ENCODE results near the gene SARDH.

GRCh38 chr9:133718563-133719315 lies 19.4 kb downstream of the SARDH start:
- TF ChIP-seq, protein P1, sequence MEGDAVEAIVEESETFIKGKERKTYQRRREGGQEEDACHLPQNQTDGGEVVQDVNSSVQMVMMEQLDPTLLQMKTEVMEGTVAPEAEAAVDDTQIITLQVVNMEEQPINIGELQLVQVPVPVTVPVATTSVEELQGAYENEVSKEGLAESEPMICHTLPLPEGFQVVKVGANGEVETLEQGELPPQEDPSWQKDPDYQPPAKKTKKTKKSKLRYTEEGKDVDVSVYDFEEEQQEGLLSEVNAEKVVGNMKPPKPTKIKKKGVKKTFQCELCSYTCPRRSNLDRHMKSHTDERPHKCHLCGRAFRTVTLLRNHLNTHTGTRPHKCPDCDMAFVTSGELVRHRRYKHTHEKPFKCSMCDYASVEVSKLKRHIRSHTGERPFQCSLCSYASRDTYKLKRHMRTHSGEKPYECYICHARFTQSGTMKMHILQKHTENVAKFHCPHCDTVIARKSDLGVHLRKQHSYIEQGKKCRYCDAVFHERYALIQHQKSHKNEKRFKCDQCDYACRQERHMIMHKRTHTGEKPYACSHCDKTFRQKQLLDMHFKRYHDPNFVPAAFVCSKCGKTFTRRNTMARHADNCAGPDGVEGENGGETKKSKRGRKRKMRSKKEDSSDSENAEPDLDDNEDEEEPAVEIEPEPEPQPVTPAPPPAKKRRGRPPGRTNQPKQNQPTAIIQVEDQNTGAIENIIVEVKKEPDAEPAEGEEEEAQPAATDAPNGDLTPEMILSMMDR (conservative IDR thresholded peaks at IDR 0.05 in 1 of 2, IDR thresholded peaks at IDR 0.05 in 1 of 2; ENCODE audit: low read depth in 1 of 2, low read length in 2 of 2) = no peak
- no peak for TF ChIP-seq EZH2 (IDR thresholded peaks at IDR 0.05; ENCODE audit: low read length, missing control alignments)

Measured in fibroblast of lung (primary cell).